NCI-H146 treated with DMSO at 0.1 percent for 48 hours (cell line): ENCODE data around the gene INO80.
A peak's percentile ranks its signal among the peaks of the same experiment; 100 is the strongest.

Experiments used
- DNase-seq: peaks from one replicate; lab custom pipeline; 2025; ENCODE audit not compliant: unreplicated experiment; lab: John Stamatoyannopoulos, UW

INO80 gene

GRCh38 chr15:40949756-40950207 is 166.3 kb downstream of the INO80 start:
- DNase-seq = no peak

GRCh38 chr15:40948706-40949473 is 167.2 kb downstream of the INO80 start:
- DNase-seq = no peak

- peak; percentile 29 for DNase-seq
These were observed 171.4 kb downstream of the INO80 start for GRCh38 chr15:40944510-40945296.

- no peak for DNase-seq
These were observed 172.2 kb downstream of the INO80 start for GRCh38 chr15:40943764-40944365.

- no peak for DNase-seq
These were observed 173.2 kb downstream of the INO80 start for GRCh38 chr15:40942878-40943277.

- DNase-seq = no peak
These were observed 173.7 kb downstream of the INO80 start for GRCh38 chr15:40942337-40942854.

GRCh38 chr15:40941528-40942336 is 174.3 kb downstream of the INO80 start:
- DNase-seq = peak; percentile 51

- no peak for DNase-seq
These were observed 175.0 kb downstream of the INO80 start for GRCh38 chr15:40941068-40941527.

- DNase-seq = no peak
These were observed 175.7 kb downstream of the INO80 start for GRCh38 chr15:40940296-40940801.

GRCh38 chr15:40938536-40938870 is 177.6 kb downstream of the INO80 start:
- DNase-seq = no peak

- no peak for DNase-seq
These were observed 178.1 kb downstream of the INO80 start for GRCh38 chr15:40937762-40938535.

GRCh38 chr15:40936709-40937666 is 179.1 kb downstream of the INO80 start:
- no peak for DNase-seq

- no peak for DNase-seq
These were observed 179.8 kb downstream of the INO80 start for GRCh38 chr15:40936234-40936708.

GRCh38 chr15:40934457-40934856 is 181.6 kb downstream of the INO80 start:
- DNase-seq = no peak

- no peak for DNase-seq
These were observed 182.6 kb downstream of the INO80 start for GRCh38 chr15:40933517-40933902.

GRCh38 chr15:40932649-40933516 is 183.2 kb downstream of the INO80 start:
- no peak for DNase-seq

GRCh38 chr15:40932156-40932555 is 183.9 kb downstream of the INO80 start:
- DNase-seq = no peak
